H1 (cell line): ENCODE measurements around the gene SNRPB. TPM values are rescaled to one million over a fixed set of nuclear protein-coding genes. Genes with fewer than 3 reads are reported as not detected.

Source experiments
- CTCF ChIA-PET: fragments of 300-600 bp; sonication (Branson Sonifier 250); formaldehyde crosslinking; loops from one replicate; lab custom pipeline; 2021; ENCODE audit not compliant: partially characterized antibody; lab: Charles Lee
- POLR2A ChIA-PET: fragments of 300-600 bp; sonication (Branson Sonifier 250); formaldehyde crosslinking; loops from one replicate; lab custom pipeline; 2021; ENCODE audit warnings: inconsistent platforms; ENCODE audit not compliant: partially characterized antibody; lab: Charles Lee
- DNase-seq, 2 experiments: peaks; one replicate each; pipeline versions ENCODE4 v3.0.0 to v3.0.0-alpha.2; 2010 to 2022; ENCODE audit warnings: low spot score in 2 of 2, low read depth in 1 of 2, mixed read lengths in 1 of 2
- FAIRE-seq: peaks from 2 replicates; lab custom pipeline; 2011; peaks lifted over from hg19 to GRCh38; lab: Jason Lieb, UNC
- H2AFZ ChIP-seq: 2 replicates; pipeline ENCODE4 v1.8.1; 2012; ENCODE audit warnings: low read length, inconsistent platforms
- H2AK5ac ChIP-seq: 2 replicates; pipeline ENCODE4 v1.6.1; 2013; ENCODE audit warnings: low read depth, low read length
- H2BK120ac ChIP-seq: replicated peaks from 2 replicates; pipeline ENCODE3; 2013; ENCODE audit warnings: low read depth, low read length, inconsistent platforms
- H2BK12ac ChIP-seq: 2 replicates; pipeline ENCODE4 v1.6.1; 2013; ENCODE audit warnings: low read depth, low read length
- H2BK15ac ChIP-seq: 2 replicates; pipeline ENCODE4 v1.6.1; 2013; ENCODE audit warnings: low read length
- H2BK20ac ChIP-seq: 2 replicates; pipeline ENCODE4 v1.6.1; 2013; ENCODE audit warnings: low read length
- H2BK5ac ChIP-seq: 2 replicates; pipeline ENCODE4 v1.6.1; 2013; ENCODE audit warnings: low read depth, low read length
- H3K14ac ChIP-seq: 2 replicates; pipeline ENCODE4 v1.6.1; 2013; ENCODE audit warnings: inconsistent platforms; ENCODE audit not compliant: insufficient read length
- H3K18ac ChIP-seq: 2 replicates; pipeline ENCODE4 v1.6.1; 2013; ENCODE audit warnings: low read length; ENCODE audit errors: extremely low read depth
- H3K23ac ChIP-seq: 2 replicates; pipeline ENCODE4 v1.6.1; 2013; ENCODE audit warnings: inconsistent platforms; ENCODE audit not compliant: insufficient read length
- H3K23me2 ChIP-seq: 2 replicates; pipeline ENCODE4 v1.6.1; 2013; ENCODE audit warnings: low read depth, low read length
- H3K27ac ChIP-seq: 2 replicates; pipeline ENCODE4 v1.6.1; 2011; ENCODE audit warnings: low read depth, low read length, inconsistent platforms
- H3K27me3 ChIP-seq, 4 experiments: replicated peaks in 1 of 4; 1 replicate in 1 of 4; 2 replicates in 3 of 4; pipeline versions ENCODE4 v1.6.1 to v1.8.1; 2011 to 2013; ENCODE audit warnings: low read length in 3 of 4, mild to moderate bottlenecking in 3 of 4, inconsistent platforms in 2 of 4, mixed read lengths in 2 of 4, moderate library complexity in 1 of 4; ENCODE audit not compliant: control insufficient read depth in 3 of 4, insufficient read depth in 3 of 4; ENCODE audit errors: extremely low read depth in 1 of 4
- H3K36me3 ChIP-seq, 4 experiments: 2 replicates each; pipeline versions ENCODE4 v1.6.1 to v1.8.1; 2011 to 2013; ENCODE audit warnings: mild to moderate bottlenecking in 4 of 4, low read length in 3 of 4, moderate library complexity in 2 of 4, control low read depth in 1 of 4, inconsistent platforms in 1 of 4; ENCODE audit not compliant: insufficient read depth in 4 of 4, control insufficient read depth in 2 of 4
- H3K4ac ChIP-seq: replicated peaks from 2 replicates; pipeline ENCODE3; 2013; ENCODE audit warnings: low read length, low read depth, mixed read lengths, inconsistent platforms; ENCODE audit not compliant: insufficient read length
- H3K4me1 ChIP-seq, 4 experiments: replicated peaks in 1 of 4; 1 replicate in 1 of 4; 2 replicates in 3 of 4; pipeline versions ENCODE4 v1.6.1 to v1.8.1; 2011 to 2013; ENCODE audit warnings: low read length in 3 of 4, inconsistent platforms in 2 of 4, mixed read lengths in 1 of 4; ENCODE audit not compliant: insufficient read depth in 4 of 4, control insufficient read depth in 3 of 4
- H3K4me2 ChIP-seq, 2 experiments: 2 replicates each; pipeline versions ENCODE4 v1.6.1 to v1.8.1; 2011 to 2013; ENCODE audit warnings: low read depth in 2 of 2, low read length in 2 of 2, control low read depth in 1 of 2, inconsistent platforms in 1 of 2, mild to moderate bottlenecking in 1 of 2; ENCODE audit not compliant: insufficient read depth in 1 of 2
- H3K4me3 ChIP-seq, 4 experiments: fragments of 200-600, 300-600 bp in 1 of 4; sonication (generic), shearing (Covaris generic), sonication (Bioruptor Twin) in 1 of 4; 2 replicates each; pipeline versions ENCODE4 v1.5.1 to v1.8.1; 2011 to 2016; ENCODE audit warnings: low read length in 4 of 4, low read depth in 3 of 4, control low read depth in 2 of 4, inconsistent platforms in 2 of 4, mild to moderate bottlenecking in 2 of 4, mixed read lengths in 1 of 4, moderate library complexity in 1 of 4; ENCODE audit not compliant: insufficient read depth in 2 of 4; ENCODE audit errors: extremely low read depth in 1 of 4
- H3K56ac ChIP-seq: replicated peaks from 2 replicates; pipeline ENCODE3; 2013; ENCODE audit warnings: low read depth, mild to moderate bottlenecking, mixed read lengths, low read length, inconsistent platforms; ENCODE audit not compliant: insufficient read length
- H3K79me1 ChIP-seq: 2 replicates; pipeline ENCODE4 v1.6.1; 2013; ENCODE audit warnings: low read depth, low read length, control low read depth
- H3K79me2 ChIP-seq, 2 experiments: 2 replicates each; pipeline versions ENCODE4 v1.6.1 to v1.8.1; 2012 to 2013; ENCODE audit warnings: low read length in 2 of 2, mild to moderate bottlenecking in 2 of 2, inconsistent platforms in 1 of 2; ENCODE audit not compliant: insufficient read depth in 2 of 2, control insufficient read depth in 1 of 2
- H3K9ac ChIP-seq, 4 experiments: replicated peaks in 1 of 4; 1 replicate in 1 of 4; 2 replicates in 3 of 4; pipeline versions ENCODE4 v1.6.1 to v1.8.1; 2011 to 2013; ENCODE audit warnings: low read depth in 3 of 4, low read length in 3 of 4, control low read depth in 2 of 4, mild to moderate bottlenecking in 2 of 4, moderate library complexity in 2 of 4, inconsistent platforms in 1 of 4; ENCODE audit errors: extremely low read depth in 1 of 4
- H3K9me3 ChIP-seq, 2 experiments: 2 replicates each; pipeline versions ENCODE4 v1.6.1 to v1.8.1; 2012 to 2013; ENCODE audit warnings: mild to moderate bottlenecking in 2 of 2, moderate library complexity in 2 of 2, control low read depth in 1 of 2, inconsistent platforms in 1 of 2, low read depth in 1 of 2, low read length in 1 of 2, mixed read lengths in 1 of 2; ENCODE audit not compliant: insufficient read depth in 2 of 2
- H4K20me1 ChIP-seq, 2 experiments: replicated peaks in 1 of 2; 2 replicates each; pipeline versions ENCODE3 to v1.8.1; 2011 to 2013; ENCODE audit warnings: inconsistent platforms in 2 of 2, low read length in 2 of 2, mild to moderate bottlenecking in 1 of 2; ENCODE audit not compliant: insufficient read depth in 2 of 2, control insufficient read depth in 1 of 2
- H4K5ac ChIP-seq: 2 replicates; pipeline ENCODE4 v1.6.1; 2013; ENCODE audit warnings: low read length, low read depth, mixed read lengths, inconsistent platforms; ENCODE audit not compliant: insufficient read length
- H4K8ac ChIP-seq: 2 replicates; pipeline ENCODE4 v1.8.0; 2013; ENCODE audit warnings: mild to moderate bottlenecking, moderate library complexity, low read length, inconsistent platforms; ENCODE audit not compliant: insufficient read depth; ENCODE audit errors: extremely low read depth
- H4K91ac ChIP-seq: replicated peaks from 2 replicates; pipeline ENCODE3; 2013; ENCODE audit warnings: low read length, mixed read lengths, inconsistent platforms; ENCODE audit not compliant: insufficient read length
- BACH1 ChIP-seq: IDR thresholded peaks from 2 replicates; pipeline ENCODE4 v1.6.1; 2012; ENCODE audit warnings: low read length, improper control_type of control experiment
- WGBS, 2 experiments: shearing (Covaris generic) in 1 of 2; methylation state at CpG; one replicate each; pipeline versions ENCODE4 v1.1.6 to v1.1.7; 2013 to 2015; ENCODE audit warnings: low lambda C conversion rate in 2 of 2, mixed read lengths in 2 of 2, inconsistent platforms in 1 of 2, low coverage in 1 of 2, missing lambda C conversion rate in 1 of 2; ENCODE audit not compliant: insufficient replicate concordance in 2 of 2, insufficient coverage in 1 of 2, insufficient read length in 1 of 2; ENCODE audit errors: extremely low coverage in 1 of 2, missing lambda C conversion rate in 1 of 2; 5-methylcytosine and 5-hydroxymethylcytosine counted together
- polyA plus RNA-seq, 7 experiments: library from polyadenylated mRNA; depleted of rRNA in 3 of 7; stranded (reverse) in 5 of 7; unstranded in 2 of 7; fragments of >200 nt in 5 of 7; fragments of 200-250 nt in 2 of 7; gene quantifications; 1 replicate in 5 of 7; 2 replicates in 1 of 7; 4 replicates in 1 of 7; pipeline versions ENCODE4 v1.2.1 to v1.2.3, GENCODE V29; 2011 to 2013; ENCODE audit warnings: missing spikeins in 2 of 7, mixed read lengths in 2 of 7
- total RNA-seq: library from RNA; stranded (reverse); fragmentation: NEBNext Ultra II Directional; extraction: Animal tissue kit (Norgen Biotek cat#: 25700); gene quantifications from 2 replicates; pipeline ENCODE4 v1.2.1, GENCODE V29; 2021

The SNRPB gene
- total and polyA plus RNA-seq, 2 of the 8 experiments (the other 6 are each of a cell fraction or from before 2014, with no cell fraction given), result 507 to 589 TPM

- H3K9ac ChIP-seq, result no peak overlapping the region
- no peak overlapping the region for H4K8ac ChIP-seq
- H3K4me2 ChIP-seq, result no peak overlapping the region
- H3K4me1 ChIP-seq, result peaks cover 0 to 4% (median 0%) of the 10 kb centered on the region in 4 experiments; a peak in 1 of 7 replicates
- no peak overlapping the region for H2BK5ac ChIP-seq
- H2AK5ac ChIP-seq, result no peak overlapping the region
- no peak overlapping the region for H3K4ac ChIP-seq
- no peaks in the 10 kb centered on the region for H3K79me1 ChIP-seq
- no peak overlapping the region for H4K91ac ChIP-seq
- no peak overlapping the region for H3K56ac ChIP-seq
- H2AFZ ChIP-seq, result no peak overlapping the region
- no peak overlapping the region for H3K4me3 ChIP-seq
- no peaks in the 10 kb centered on the region for H4K20me1 ChIP-seq
- no peak for TF ChIP-seq BACH1
- ChIA-PET CTCF (interaction anchor here (4.8 kb wide), 1 partner anchor 62 kb away, joined by 74 read pairs; no protein-coding TSS in a partner anchor), POLR2A (no interaction called here)
- H3K79me2 ChIP-seq, result no peaks in the 10 kb centered on the region
- H3K9me3 ChIP-seq, result no peaks in the 10 kb centered on the region
- H3K23ac ChIP-seq, result no peak overlapping the region
- H3K23me2 ChIP-seq, result no peaks in the 10 kb centered on the region
- 83% methylated on average over 1 of the region's 1 CpG; no CpG with 5 or more reads in 1 of the 2 experiments for WGBS, 2 experiments
- H2BK20ac ChIP-seq, result no peak overlapping the region
- H3K27me3 ChIP-seq, result no peaks in the 10 kb centered on the region
- no peak overlapping the region for H2BK120ac ChIP-seq
- H4K5ac ChIP-seq, result no peak overlapping the region
- H3K27ac ChIP-seq, result no peak overlapping the region
- H3K14ac ChIP-seq, result no peak overlapping the region
- no peaks in the 10 kb centered on the region for H3K36me3 ChIP-seq
- H2BK15ac ChIP-seq, result no peak overlapping the region
- FAIRE-seq (no peak), DNase-seq (no peak)
- H3K18ac ChIP-seq, result no peak overlapping the region
- no peak overlapping the region for H2BK12ac ChIP-seq
These were observed 21.2 kb downstream of the SNRPB start for GRCh38 chr20:2449386-2449785.
